ENCODE measurements around the gene ACY1. TPM values are rescaled to one million over a fixed set of nuclear protein-coding genes. Genes with fewer than 3 reads are reported as not detected.
A peak's percentile ranks its signal among the peaks of the same experiment; 100 is the strongest.

ACY1 gene
- total RNA-seq, 2 experiments from 2014 or later: 4.9 TPM

GRCh38 chr3:51945031-51945840 is 38.1 kb upstream of the ACY1 start:
- no peaks in the 10 kb centered on the region for H3K27me3 ChIP-seq (ENCODE audit: control insufficient read depth in 1 of 2, insufficient read depth in 2 of 2, low read length in 2 of 2)
- H3K4me1 ChIP-seq (ENCODE audit: insufficient read depth, low read length): peaks cover 30% of the 10 kb centered on the region
- H3K36me3 ChIP-seq (ENCODE audit: insufficient read depth, low read length): no peaks in the 10 kb centered on the region
- ATAC-seq (ENCODE audit: poor library complexity): no peak
- Mint-ChIP-seq H3K4me1 (ENCODE audit: low read depth) (peaks cover 28% of the 10 kb centered on the region), H3K4me3 (peak overlapping the region; percentile 7), H3K27ac (no peak overlapping the region), H3K36me3 (ENCODE audit: low read depth) (peaks cover 15% of the 10 kb centered on the region), H3K9me3 (no peaks in the 10 kb centered on the region), H3K27me3 (no peaks in the 10 kb centered on the region)
- POLR2A ChIA-PET: interaction anchor here (0.9 to 1.3 kb wide), 2 partner anchors 29 to 51 kb away, joined by 3 read pairs; partner anchors contain the start of genes ABHD14B and RPL29
- no peak overlapping the region for H3K4me3 ChIP-seq (ENCODE audit: low read length)
- peak in 1 of 14 experiments; percentile 24 for DNase-seq
- CTCF ChIA-PET: interaction anchor here (0.6 to 2.2 kb wide), 2 partner anchors 29 to 36 kb away, joined by 4 to 8 read pairs; partner anchors contain the start of genes ABHD14A and ABHD14B
- TF ChIP-seq CTCF (IDR thresholded peaks at IDR 0.05): no peak
- intact Hi-C loops (cut with DNase I, micrococcal nuclease): loop anchor here in 1 of 2 experiments (10.0 kb wide), 1 partner anchor 560 kb away; the partner anchor contains the start of gene MANF
- H3K9me3 ChIP-seq (ENCODE audit: control insufficient read depth in 1 of 2, insufficient read depth in 1 of 2, low read length in 2 of 2): no peaks in the 10 kb centered on the region
- no peak overlapping the region for H3K27ac ChIP-seq (ENCODE audit: low read depth in 1 of 2, low read length in 2 of 2)

- no peak overlapping the region for H3K27ac Mint-ChIP-seq
- H3K27me3 ChIP-seq (ENCODE audit: control insufficient read depth in 1 of 2, insufficient read depth in 2 of 2, low read length in 2 of 2): no peaks in the 10 kb centered on the region
- no peak overlapping the region for H3K4me3 ChIP-seq (ENCODE audit: low read length)
- ChIA-PET POLR2A (interaction anchor here (0.9 to 1.3 kb wide), 2 partner anchors 28 to 50 kb away, joined by 3 read pairs; partner anchors contain the start of genes ABHD14B and RPL29), CTCF (interaction anchor here (0.6 to 2.2 kb wide), 3 partner anchors 28 to 35 kb away, joined by 3 to 8 read pairs (median 4); partner anchors contain the start of genes ABHD14A and ABHD14B)
- DNase-seq (peak in 1 of 14 experiments; percentile 6), ATAC-seq (ENCODE audit: poor library complexity) (no peak)
- intact Hi-C loops (cut with DNase I, micrococcal nuclease): loop anchor here in 1 of 2 experiments (10.0 kb wide), 1 partner anchor 561 kb away; the partner anchor contains the start of gene MANF
- H3K4me3 Mint-ChIP-seq: no peak overlapping the region
- H3K27me3 Mint-ChIP-seq: no peaks in the 10 kb centered on the region
- peaks cover 21% of the 10 kb centered on the region for H3K4me1 ChIP-seq (ENCODE audit: insufficient read depth, low read length)
- H3K4me1 Mint-ChIP-seq (ENCODE audit: low read depth): peaks cover 19% of the 10 kb centered on the region
- H3K36me3 Mint-ChIP-seq (ENCODE audit: low read depth): peaks cover 10% of the 10 kb centered on the region
- H3K9me3 ChIP-seq (ENCODE audit: control insufficient read depth in 1 of 2, insufficient read depth in 1 of 2, low read length in 2 of 2): no peaks in the 10 kb centered on the region
- no peak for TF ChIP-seq CTCF (IDR thresholded peaks at IDR 0.05)
- no peak overlapping the region for H3K27ac ChIP-seq (ENCODE audit: low read depth in 1 of 2, low read length in 2 of 2)
- no peaks in the 10 kb centered on the region for H3K36me3 ChIP-seq (ENCODE audit: insufficient read depth, low read length)
- no peaks in the 10 kb centered on the region for H3K9me3 Mint-ChIP-seq
Observed at GRCh38 chr3:51945926-51946705, 37.2 kb upstream of the ACY1 start.

- H3K27me3 Mint-ChIP-seq: no peaks in the 10 kb centered on the region
- no peak for DNase-seq
- no peaks in the 10 kb centered on the region for H3K9me3 Mint-ChIP-seq
- H3K9me3 ChIP-seq (ENCODE audit: control insufficient read depth in 1 of 2, insufficient read depth in 1 of 2, low read length in 2 of 2): no peaks in the 10 kb centered on the region
- H3K36me3 Mint-ChIP-seq (ENCODE audit: low read depth): peaks cover 5% of the 10 kb centered on the region
- CTCF ChIA-PET: interaction anchor here (0.9 kb wide), 1 partner anchor 27 kb away, joined by 3 read pairs; the partner anchor contains the start of gene ABHD14B
- H3K27ac ChIP-seq (ENCODE audit: low read depth in 1 of 2, low read length in 2 of 2): no peak overlapping the region
- no peak for ATAC-seq (ENCODE audit: poor library complexity)
- H3K27me3 ChIP-seq (ENCODE audit: control insufficient read depth in 1 of 2, insufficient read depth in 2 of 2, low read length in 2 of 2): no peaks in the 10 kb centered on the region
- POLR2A ChIA-PET: no interaction called here
- no peak overlapping the region for H3K4me3 ChIP-seq (ENCODE audit: low read length)
- TF ChIP-seq CTCF (IDR thresholded peaks at IDR 0.05): no peak
- no peaks in the 10 kb centered on the region for H3K36me3 ChIP-seq (ENCODE audit: insufficient read depth, low read length)
- no peak overlapping the region for H3K27ac Mint-ChIP-seq
- peaks cover 15% of the 10 kb centered on the region for H3K4me1 ChIP-seq (ENCODE audit: insufficient read depth, low read length)
- peaks cover 13% of the 10 kb centered on the region for H3K4me1 Mint-ChIP-seq (ENCODE audit: low read depth)
- H3K4me3 Mint-ChIP-seq: no peak overlapping the region
- intact Hi-C loops (cut with DNase I, micrococcal nuclease): loop anchor here in 1 of 2 experiments (10.0 kb wide), 1 partner anchor 562 kb away; the partner anchor contains the start of gene MANF
Observed at GRCh38 chr3:51946796-51947195, 36.5 kb upstream of the ACY1 start.
